ENCODE measurements around the gene GSTK1. TPM values are rescaled to one million over a fixed set of nuclear protein-coding genes. Genes with fewer than 3 reads are reported as not detected.

GSTK1 gene
- total and polyA plus RNA-seq, 2 of the 8 experiments (the other 6 are each of a cell fraction or from before 2014, with no cell fraction given) = 25.5 to 32.5 TPM

DNA sequence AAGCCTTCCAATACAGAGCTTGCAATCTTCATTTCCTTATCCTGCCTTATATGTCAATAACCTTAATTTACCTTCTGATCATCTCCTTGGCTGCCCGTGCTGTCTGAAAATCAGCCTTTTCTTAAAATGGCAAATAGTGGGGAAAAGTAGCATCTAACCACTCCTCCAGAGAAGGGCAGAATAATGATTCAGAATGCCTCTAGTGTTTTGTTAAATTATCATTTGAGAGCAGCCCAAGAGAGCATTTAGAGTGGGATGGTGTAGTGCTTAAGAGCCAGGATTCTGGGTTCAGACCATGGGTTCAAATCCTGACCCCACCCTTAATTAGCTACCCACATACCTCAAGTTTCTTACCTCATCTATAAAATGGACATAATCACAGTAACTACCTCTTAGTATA is 16.9 kb downstream of the GSTK1 start:
- no peaks in the 10 kb centered on the region for H3K79me1 ChIP-seq (ENCODE audit: low read depth, low read length)
- H3K4ac ChIP-seq (replicated peaks; ENCODE audit: insufficient read length, low read depth, low read length) = no peak overlapping the region
- no peak overlapping the region for H3K4me3 ChIP-seq (ENCODE audit: extremely low read depth in 1 of 4, insufficient read depth in 2 of 4, low read depth in 3 of 4, low read length in 4 of 4)
- no peak overlapping the region for H2BK120ac ChIP-seq (replicated peaks; ENCODE audit: low read depth, low read length)
- FAIRE-seq (no peak), DNase-seq (ENCODE audit: low read depth in 1 of 2, low spot score in 2 of 2) (no peak)
- no peak overlapping the region for H2AFZ ChIP-seq (ENCODE audit: low read length)
- no peaks in the 10 kb centered on the region; a peak in 1 of 7 replicates for H3K27me3 ChIP-seq (replicated peaks in 1 of 4; ENCODE audit: control insufficient read depth in 3 of 4, extremely low read depth in 1 of 4, insufficient read depth in 3 of 4, low read length in 3 of 4)
- H3K27ac ChIP-seq (ENCODE audit: low read depth, low read length) = no peak overlapping the region
- no peak overlapping the region for H4K91ac ChIP-seq (replicated peaks; ENCODE audit: insufficient read length, low read length)
- H4K8ac ChIP-seq (ENCODE audit: extremely low read depth, insufficient read depth, low read length) = no peak overlapping the region
- H3K23me2 ChIP-seq (ENCODE audit: low read depth, low read length) = peaks cover 4% of the 10 kb centered on the region; the same call in 1 of the 2 replicates
- ChIA-PET POLR2A (ENCODE audit: partially characterized antibody) (interaction anchor here (1.0 to 2.4 kb wide), 2 partner anchors 8 to 16 kb away, joined by 3 to 8 read pairs; partner anchors contain the start of genes CASP2 and GSTK1), CTCF (ENCODE audit: partially characterized antibody) (interaction anchor here (0.9 to 3.8 kb wide), 7 partner anchors 12 to 108 kb away, joined by 3 to 21 read pairs (median 4); no protein-coding TSS in a partner anchor)
- no peak overlapping the region for H4K5ac ChIP-seq (ENCODE audit: insufficient read length, low read depth, low read length)
- 89% methylated on average over 1 of the region's 1 CpG; no CpG with 5 or more reads in 1 of the 2 experiments for WGBS, 2 experiments (ENCODE audit: extremely low coverage in 1 of 2, insufficient coverage in 1 of 2, insufficient read length in 1 of 2, insufficient replicate concordance in 2 of 2, low coverage in 1 of 2, low lambda C conversion rate in 2 of 2, missing lambda C conversion rate in 1 of 2)
- H2BK20ac ChIP-seq (ENCODE audit: low read length) = no peak overlapping the region
- H3K9me3 ChIP-seq (ENCODE audit: insufficient read depth in 2 of 2, low read depth in 1 of 2, low read length in 1 of 2) = no peaks in the 10 kb centered on the region
- H3K79me2 ChIP-seq (ENCODE audit: control insufficient read depth in 1 of 2, insufficient read depth in 2 of 2, low read length in 2 of 2) = no peaks in the 10 kb centered on the region
- H3K18ac ChIP-seq (ENCODE audit: extremely low read depth, low read length) = no peak overlapping the region
- no peaks in the 10 kb centered on the region for H4K20me1 ChIP-seq (replicated peaks in 1 of 2; ENCODE audit: control insufficient read depth in 1 of 2, insufficient read depth in 2 of 2, low read length in 2 of 2)
- H3K9ac ChIP-seq (replicated peaks in 1 of 4; ENCODE audit: extremely low read depth in 1 of 4, low read depth in 3 of 4, low read length in 3 of 4) = no peak overlapping the region
- H3K36me3 ChIP-seq (ENCODE audit: control insufficient read depth in 2 of 4, insufficient read depth in 4 of 4, low read length in 3 of 4) = no peaks in the 10 kb centered on the region
- no peak overlapping the region for H3K56ac ChIP-seq (replicated peaks; ENCODE audit: insufficient read length, low read depth, low read length)
- H3K4me2 ChIP-seq (ENCODE audit: insufficient read depth in 1 of 2, low read depth in 2 of 2, low read length in 2 of 2) = no peak overlapping the region
- H2BK12ac ChIP-seq (ENCODE audit: low read depth, low read length) = no peak overlapping the region
- H3K14ac ChIP-seq (ENCODE audit: insufficient read length) = no peak overlapping the region
- no peak overlapping the region for H3K23ac ChIP-seq (ENCODE audit: insufficient read length)
- no peak overlapping the region for H2AK5ac ChIP-seq (ENCODE audit: low read depth, low read length)
- no peak overlapping the region for H2BK5ac ChIP-seq (ENCODE audit: low read depth, low read length)
- peaks cover 8 to 9% (median 8%) of the 10 kb centered on the region in 4 experiments for H3K4me1 ChIP-seq (replicated peaks in 1 of 4; ENCODE audit: control insufficient read depth in 3 of 4, insufficient read depth in 4 of 4, low read length in 3 of 4)
- H2BK15ac ChIP-seq (ENCODE audit: low read length) = no peak overlapping the region
- no peak for TF ChIP-seq TAF7 (optimal IDR thresholded peaks at IDR 0.05; ENCODE audit: borderline replicate concordance, low read depth, low read length)
- no peak for TF ChIP-seq CEBPB (IDR thresholded peaks at IDR 0.05; ENCODE audit: low read depth, low read length)
- TF ChIP-seq SAP30 (IDR thresholded peaks at IDR 0.05; ENCODE audit: insufficient read depth, insufficient replicate concordance, low read length) = no peak
- TF ChIP-seq SIN3A (conservative IDR thresholded peaks at IDR 0.05 in 1 of 2, IDR thresholded peaks at IDR 0.05 in 1 of 2; ENCODE audit: low read depth in 1 of 2, low read length in 2 of 2) = no peak
- TF ChIP-seq POU5F1 (IDR thresholded peaks at IDR 0.05; ENCODE audit: low read depth, low read length) = no peak
- TF ChIP-seq BRCA1 (IDR thresholded peaks at IDR 0.05; ENCODE audit: low read depth, low read length) = no peak
- TF ChIP-seq, protein P1, sequence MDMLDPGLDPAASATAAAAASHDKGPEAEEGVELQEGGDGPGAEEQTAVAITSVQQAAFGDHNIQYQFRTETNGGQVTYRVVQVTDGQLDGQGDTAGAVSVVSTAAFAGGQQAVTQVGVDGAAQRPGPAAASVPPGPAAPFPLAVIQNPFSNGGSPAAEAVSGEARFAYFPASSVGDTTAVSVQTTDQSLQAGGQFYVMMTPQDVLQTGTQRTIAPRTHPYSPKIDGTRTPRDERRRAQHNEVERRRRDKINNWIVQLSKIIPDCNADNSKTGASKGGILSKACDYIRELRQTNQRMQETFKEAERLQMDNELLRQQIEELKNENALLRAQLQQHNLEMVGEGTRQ (IDR thresholded peaks at IDR 0.05; ENCODE audit: low read length) = no peak
- TF ChIP-seq MAFK (IDR thresholded peaks at IDR 0.05; ENCODE audit: low read depth, low read length) = no peak
- no peak for TF ChIP-seq SRF (IDR thresholded peaks at IDR 0.05; ENCODE audit: low read depth, low read length)
- TF ChIP-seq, protein P2, sequence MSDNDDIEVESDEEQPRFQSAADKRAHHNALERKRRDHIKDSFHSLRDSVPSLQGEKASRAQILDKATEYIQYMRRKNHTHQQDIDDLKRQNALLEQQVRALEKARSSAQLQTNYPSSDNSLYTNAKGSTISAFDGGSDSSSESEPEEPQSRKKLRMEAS (IDR thresholded peaks at IDR 0.05) = no peak
- TF ChIP-seq CHD2 (IDR thresholded peaks at IDR 0.05; ENCODE audit: low read length) = no peak
- TF ChIP-seq GABPA (IDR thresholded peaks at IDR 0.05; ENCODE audit: borderline replicate concordance, insufficient read depth, low read length) = no peak
